Parathyroid adenoma (tissue), 2 donors: ENCODE measurements around the gene SHCBP1L.

ENCODE experiments used
- H2AFZ ChIP-seq: fragments of 300-600 bp; sonication (generic); one replicate; pipeline ENCODE4 v1.7.0; 2017; ENCODE audit warnings: antibody characterized with exemption, mild to moderate bottlenecking
- H3K27ac ChIP-seq: fragments of 300-600 bp; sonication (generic); one replicate; pipeline ENCODE4 v1.7.0; 2017
- H3K27me3 ChIP-seq: fragments of 300-600 bp; sonication (generic); one replicate; pipeline ENCODE4 v1.7.0; 2017; ENCODE audit warnings: low read length; ENCODE audit not compliant: control insufficient read depth, insufficient read depth
- H3K36me3 ChIP-seq: fragments of 300-600 bp; sonication (generic); one replicate; pipeline ENCODE4 v1.7.0; 2017; ENCODE audit warnings: low read length; ENCODE audit not compliant: control insufficient read depth, insufficient read depth
- H3K4me1 ChIP-seq: fragments of 300-600 bp; sonication (generic); one replicate; pipeline ENCODE4 v1.7.0; 2017; ENCODE audit warnings: control low read depth
- H3K4me2 ChIP-seq: fragments of 300-600 bp; sonication (generic); one replicate; pipeline ENCODE4 v1.7.0; 2017; ENCODE audit warnings: low read length
- H3K4me3 ChIP-seq: fragments of 300-600 bp; sonication (generic); one replicate; pipeline ENCODE4 v1.7.0; 2017; ENCODE audit warnings: low read depth, low read length
- H3K79me2 ChIP-seq: fragments of 300-600 bp; sonication (generic); one replicate; pipeline ENCODE4 v1.7.0; 2017; ENCODE audit warnings: control low read depth
- H3K9ac ChIP-seq: fragments of 300-600 bp; sonication (generic); one replicate; pipeline ENCODE4 v1.7.0; 2017; ENCODE audit warnings: mild to moderate bottlenecking
- H3K9me3 ChIP-seq: fragments of 300-600 bp; sonication (generic); one replicate; pipeline ENCODE4 v1.7.0; 2017; ENCODE audit warnings: low read length; ENCODE audit not compliant: control insufficient read depth
- TF ChIP-seq, protein P1 (sequence below): fragments of 300-600 bp; sonication (generic); IDR thresholded peaks from one replicate; pipeline ENCODE4 v1.7.0; 2017; ENCODE audit warnings: antibody characterized with exemption, mild to moderate bottlenecking
- donor health status: primary hyperparathyroidism.

Gene SHCBP1L

DNA sequence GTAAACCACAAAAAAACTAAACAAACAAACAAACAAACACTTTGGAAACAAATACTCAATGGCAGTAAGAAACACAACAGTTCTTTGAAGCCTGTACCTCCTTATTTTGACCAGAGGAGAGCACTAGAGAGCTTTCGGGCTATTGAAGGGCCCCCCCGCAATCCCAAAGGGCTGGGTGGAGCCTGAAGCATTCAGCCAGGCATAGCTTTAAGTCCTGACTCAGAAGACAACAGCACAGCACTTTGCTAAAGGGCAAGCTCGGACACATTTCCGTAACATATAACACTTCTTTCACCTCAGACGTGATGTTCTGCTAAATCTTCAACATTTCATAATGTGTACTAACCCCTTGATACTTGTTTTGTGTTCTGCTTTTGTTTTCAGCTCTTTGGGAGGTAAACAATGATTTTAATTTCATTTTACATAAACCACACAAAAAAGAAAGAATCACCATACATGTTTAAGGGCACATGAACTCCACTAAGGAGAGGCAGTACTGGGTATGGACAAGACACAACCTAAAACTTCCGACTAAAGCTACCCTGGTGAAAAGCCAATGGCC lies 9.7 kb upstream of the SHCBP1L start:
- no peaks in the 10 kb centered on the region for H3K36me3 ChIP-seq
- H2AFZ ChIP-seq = peak overlapping the region; percentile 28
- H3K4me3 ChIP-seq = peak overlapping the region; percentile 34
- TF ChIP-seq, protein P1, sequence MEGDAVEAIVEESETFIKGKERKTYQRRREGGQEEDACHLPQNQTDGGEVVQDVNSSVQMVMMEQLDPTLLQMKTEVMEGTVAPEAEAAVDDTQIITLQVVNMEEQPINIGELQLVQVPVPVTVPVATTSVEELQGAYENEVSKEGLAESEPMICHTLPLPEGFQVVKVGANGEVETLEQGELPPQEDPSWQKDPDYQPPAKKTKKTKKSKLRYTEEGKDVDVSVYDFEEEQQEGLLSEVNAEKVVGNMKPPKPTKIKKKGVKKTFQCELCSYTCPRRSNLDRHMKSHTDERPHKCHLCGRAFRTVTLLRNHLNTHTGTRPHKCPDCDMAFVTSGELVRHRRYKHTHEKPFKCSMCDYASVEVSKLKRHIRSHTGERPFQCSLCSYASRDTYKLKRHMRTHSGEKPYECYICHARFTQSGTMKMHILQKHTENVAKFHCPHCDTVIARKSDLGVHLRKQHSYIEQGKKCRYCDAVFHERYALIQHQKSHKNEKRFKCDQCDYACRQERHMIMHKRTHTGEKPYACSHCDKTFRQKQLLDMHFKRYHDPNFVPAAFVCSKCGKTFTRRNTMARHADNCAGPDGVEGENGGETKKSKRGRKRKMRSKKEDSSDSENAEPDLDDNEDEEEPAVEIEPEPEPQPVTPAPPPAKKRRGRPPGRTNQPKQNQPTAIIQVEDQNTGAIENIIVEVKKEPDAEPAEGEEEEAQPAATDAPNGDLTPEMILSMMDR = peak; percentile 83
- no peaks in the 10 kb centered on the region for H3K9me3 ChIP-seq
- H3K4me2 ChIP-seq = peak overlapping the region; percentile 56
- no peaks in the 10 kb centered on the region for H3K79me2 ChIP-seq
- H3K27me3 ChIP-seq = no peaks in the 10 kb centered on the region
- no peak overlapping the region for H3K9ac ChIP-seq
- no peak overlapping the region for H3K27ac ChIP-seq
- H3K4me1 ChIP-seq = no peaks in the 10 kb centered on the region

DNA sequence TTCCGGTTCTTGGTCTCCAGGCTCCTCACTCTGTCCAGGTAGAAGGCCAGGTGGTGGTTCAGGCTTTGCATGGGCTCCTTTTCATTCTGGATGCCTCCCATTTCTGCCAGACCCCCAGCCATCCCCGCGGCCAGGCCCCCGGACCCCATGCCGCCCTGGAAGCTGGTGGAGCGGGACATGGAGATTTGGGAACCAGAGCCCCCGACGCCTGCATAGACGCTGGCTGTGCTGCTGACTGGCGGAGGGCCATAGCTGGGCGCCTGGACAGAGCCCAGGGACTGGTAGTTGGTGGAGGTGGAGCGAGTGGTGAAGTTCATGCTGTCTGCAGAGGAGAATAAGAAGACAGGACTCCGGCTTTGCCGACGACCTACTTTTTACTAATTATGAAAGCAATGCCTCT lies 7.1 kb upstream of the SHCBP1L start:
- Histone ChIP-seq H3K4me2 (no peak overlapping the region), H3K36me3 (no peaks in the 10 kb centered on the region), H3K9me3 (no peaks in the 10 kb centered on the region), H3K9ac (no peak overlapping the region), H2AFZ (no peak overlapping the region), H3K27ac (no peak overlapping the region), H3K4me3 (no peak overlapping the region), H3K79me2 (no peaks in the 10 kb centered on the region), H3K27me3 (no peaks in the 10 kb centered on the region), H3K4me1 (no peaks in the 10 kb centered on the region)
- TF ChIP-seq, protein P1 = no peak

DNA sequence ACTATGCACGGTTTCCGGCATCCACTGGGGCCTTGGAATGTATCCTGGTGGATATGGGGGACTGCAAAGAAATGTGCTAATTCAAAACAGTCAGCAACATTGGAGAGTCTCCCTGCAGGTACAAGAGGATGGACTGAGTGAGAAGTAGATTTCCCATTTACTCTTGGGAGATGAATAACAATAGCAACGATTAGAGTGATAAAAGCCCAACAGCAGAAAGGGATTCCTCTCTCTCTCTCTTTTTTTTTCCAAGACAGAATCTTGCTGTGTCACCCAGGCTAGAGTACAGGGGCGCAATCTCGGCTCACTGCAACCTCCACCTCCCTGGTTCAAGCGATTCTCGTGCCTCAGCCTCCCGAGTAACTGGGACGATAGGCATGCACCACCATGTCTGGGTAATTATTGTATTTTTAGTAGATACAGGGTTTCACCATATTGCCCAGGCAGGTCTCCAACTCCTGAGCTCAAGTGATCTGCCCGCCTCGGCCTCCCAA lies 5.0 kb upstream of the SHCBP1L start:
- TF ChIP-seq, protein P1 = no peak
- Histone ChIP-seq H3K36me3 (no peaks in the 10 kb centered on the region), H3K79me2 (no peaks in the 10 kb centered on the region), H3K27me3 (no peaks in the 10 kb centered on the region), H2AFZ (no peak overlapping the region), H3K9ac (no peak overlapping the region), H3K4me3 (no peak overlapping the region), H3K27ac (no peak overlapping the region), H3K4me2 (no peak overlapping the region), H3K9me3 (no peaks in the 10 kb centered on the region), H3K4me1 (no peaks in the 10 kb centered on the region)

DNA sequence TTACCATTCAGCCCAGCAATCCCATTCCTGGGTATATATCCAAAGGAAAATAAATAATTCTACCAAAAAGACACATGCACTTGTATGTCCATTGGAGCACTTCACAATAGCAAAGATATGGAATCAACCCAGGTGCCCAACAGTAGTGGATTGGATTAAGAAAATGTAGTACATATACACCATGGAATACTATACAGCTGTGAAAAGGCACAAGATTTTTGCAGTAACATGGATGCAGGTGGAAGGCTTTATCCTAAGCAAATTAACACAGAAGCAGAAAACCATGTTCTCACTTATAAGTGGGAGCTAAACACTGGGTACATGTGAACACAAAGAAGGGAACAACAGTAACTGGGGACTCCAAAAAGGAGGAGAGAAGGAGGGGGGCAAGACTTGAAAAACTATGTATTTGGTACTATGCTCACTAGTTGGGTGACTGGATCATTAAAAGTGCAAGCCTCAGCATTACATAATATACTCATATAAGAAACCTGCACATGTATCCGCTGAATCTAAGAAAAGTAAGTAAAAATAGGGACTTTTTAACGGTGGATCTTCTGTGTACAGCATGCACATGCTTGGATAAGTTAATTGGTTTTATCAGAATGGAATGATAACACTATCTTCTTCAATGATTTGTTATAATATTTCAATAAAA lies 3.9 kb upstream of the SHCBP1L start:
- TF ChIP-seq, protein P1 = no peak
- Histone ChIP-seq H3K4me3 (no peak overlapping the region), H3K27ac (no peak overlapping the region), H3K9me3 (no peaks in the 10 kb centered on the region), H3K4me2 (no peak overlapping the region), H3K27me3 (no peaks in the 10 kb centered on the region), H3K4me1 (no peaks in the 10 kb centered on the region), H2AFZ (no peak overlapping the region), H3K9ac (no peak overlapping the region), H3K36me3 (no peaks in the 10 kb centered on the region), H3K79me2 (no peaks in the 10 kb centered on the region)
